OCI-LY1 (cell line): ENCODE data around the gene HRAS.

Experiments
- H2AFZ ChIP-seq: fragments of 200-600 bp; sonication (generic), shearing (Covaris generic); 2 replicates; pipeline ENCODE4 v1.6.0; 2014; ENCODE audit warnings: antibody characterized with exemption, mild to moderate bottlenecking, low read length
- H3F3A ChIP-seq: fragments of 200-600 bp; sonication (generic), shearing (Covaris generic); 2 replicates; pipeline ENCODE4 v1.6.0; 2014; ENCODE audit warnings: mild to moderate bottlenecking, antibody characterized with exemption, low read length, moderate library complexity; ENCODE audit not compliant: insufficient read depth
- H3K27ac ChIP-seq: fragments of 200-600 bp; sonication (generic); 2 replicates; pipeline ENCODE4 v1.5.1; 2014; ENCODE audit warnings: low read length, mixed run types, mild to moderate bottlenecking, low read depth; ENCODE audit not compliant: poor library complexity, severe bottlenecking
- H3K27me3 ChIP-seq: fragments of 200-600 bp; sonication (generic); 2 replicates; pipeline ENCODE4 v1.6.0; 2014; ENCODE audit warnings: antibody characterized with exemption, mild to moderate bottlenecking, low read length, moderate library complexity; ENCODE audit not compliant: insufficient read depth
- H3K36me3 ChIP-seq: fragments of 200-600 bp; sonication (generic); 2 replicates; pipeline ENCODE4 v1.6.1; 2014; ENCODE audit warnings: mild to moderate bottlenecking, antibody characterized with exemption, low read length, moderate library complexity, mixed read lengths; ENCODE audit not compliant: insufficient read depth
- H3K4me1 ChIP-seq: fragments of 200-600 bp; sonication (generic); 2 replicates; pipeline ENCODE4 v1.5.1; 2014; ENCODE audit warnings: mild to moderate bottlenecking, low read length, moderate library complexity; ENCODE audit not compliant: insufficient read depth, severe bottlenecking
- H3K4me2 ChIP-seq: fragments of 200-600 bp; sonication (generic), shearing (Covaris generic); 2 replicates; pipeline ENCODE4 v1.6.1; 2014; ENCODE audit warnings: low read length
- H3K4me3 ChIP-seq: fragments of 200-600 bp; sonication (generic); 2 replicates; pipeline ENCODE4 v1.5.1; 2014; ENCODE audit warnings: low read length, low read depth, mild to moderate bottlenecking, mixed read lengths; ENCODE audit not compliant: poor library complexity, severe bottlenecking
- H3K79me2 ChIP-seq: fragments of 200-600 bp; shearing (Covaris generic); 2 replicates; pipeline ENCODE4 v1.6.1; 2016; ENCODE audit warnings: mixed run types, low read length, mixed read lengths; ENCODE audit not compliant: insufficient read depth
- H3K9ac ChIP-seq: fragments of 200-600 bp; sonication (generic), shearing (Covaris generic); 2 replicates; pipeline ENCODE4 v1.6.1; 2014; ENCODE audit warnings: mild to moderate bottlenecking, low read length, mixed read lengths
- H3K9me2 ChIP-seq: fragments of 200-600 bp; sonication (generic), shearing (Covaris generic); 2 replicates; pipeline ENCODE4 v1.6.1; 2014; ENCODE audit warnings: low read depth, mild to moderate bottlenecking, low read length, mixed read lengths
- H3K9me3 ChIP-seq: fragments of 200-600 bp; shearing (Covaris generic); 2 replicates; pipeline ENCODE4 v1.6.1; 2014; ENCODE audit warnings: low read length, mixed read lengths
- H4K20me1 ChIP-seq: fragments of 200-600 bp; sonication (generic), shearing (Covaris generic); 2 replicates; pipeline ENCODE4 v1.6.0; 2016; ENCODE audit warnings: mild to moderate bottlenecking, low read length; ENCODE audit not compliant: insufficient read depth
- CTCF ChIP-seq: fragments of 200-600 bp; sonication (generic), shearing (Covaris generic); IDR thresholded peaks from 2 replicates; pipeline ENCODE4 v1.5.1; 2017; ENCODE audit warnings: mild to moderate bottlenecking, antibody characterized with exemption, low read length, moderate library complexity, mixed read lengths
- EZH2 ChIP-seq: fragments of 200-600 bp; sonication (generic), shearing (Covaris generic); IDR thresholded peaks from 2 replicates; pipeline ENCODE4 v1.8.0; 2017; ENCODE audit warnings: borderline replicate concordance, mixed run types, mild to moderate bottlenecking, antibody characterized with exemption, low read length, moderate library complexity, mixed read lengths

HRAS gene

DNA sequence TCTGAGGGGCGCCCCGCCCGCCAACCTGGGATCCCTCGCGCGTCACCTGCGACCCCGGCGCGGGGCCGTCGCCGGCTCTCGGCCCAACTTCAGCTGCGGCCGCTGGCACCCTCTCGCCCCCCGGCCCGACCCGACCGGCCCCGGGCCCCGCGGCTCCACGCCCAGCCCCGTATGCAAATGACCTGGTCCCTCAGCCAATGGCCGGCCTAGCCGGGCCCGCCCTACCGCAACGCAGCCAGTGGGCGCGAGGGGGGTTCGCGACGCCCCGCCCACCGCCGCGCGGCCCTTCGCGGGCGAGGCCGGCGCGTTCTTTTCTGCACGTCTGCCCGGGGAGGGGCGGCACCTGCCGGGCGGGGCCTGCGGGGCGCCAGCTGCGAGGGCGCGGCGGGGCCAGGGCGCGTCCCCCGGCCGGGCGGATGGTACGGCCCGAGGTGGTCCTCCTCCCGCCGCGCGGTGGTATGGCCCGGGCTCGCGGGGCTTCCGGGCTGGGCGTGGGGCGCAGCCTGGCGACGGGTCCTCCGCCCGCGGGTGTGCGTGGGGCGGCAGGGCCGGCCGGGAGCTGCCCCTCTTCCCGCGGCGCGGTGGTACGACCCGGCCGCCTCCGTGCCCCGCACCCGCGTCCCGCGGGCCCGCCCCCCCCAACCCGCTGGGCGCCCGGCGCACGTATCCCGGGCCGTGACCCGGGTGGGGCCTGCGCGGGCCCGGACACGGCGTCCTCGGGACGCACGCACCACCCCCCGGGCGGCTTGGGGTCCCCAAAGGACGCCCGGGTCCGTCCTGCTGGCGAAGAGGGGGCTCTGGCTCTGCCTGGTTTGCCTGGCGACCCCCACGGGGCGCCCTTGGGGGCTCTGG is 33.2 kb upstream of the HRAS start:
- H3K9me2 ChIP-seq, result no peaks in the 10 kb centered on the region

DNA sequence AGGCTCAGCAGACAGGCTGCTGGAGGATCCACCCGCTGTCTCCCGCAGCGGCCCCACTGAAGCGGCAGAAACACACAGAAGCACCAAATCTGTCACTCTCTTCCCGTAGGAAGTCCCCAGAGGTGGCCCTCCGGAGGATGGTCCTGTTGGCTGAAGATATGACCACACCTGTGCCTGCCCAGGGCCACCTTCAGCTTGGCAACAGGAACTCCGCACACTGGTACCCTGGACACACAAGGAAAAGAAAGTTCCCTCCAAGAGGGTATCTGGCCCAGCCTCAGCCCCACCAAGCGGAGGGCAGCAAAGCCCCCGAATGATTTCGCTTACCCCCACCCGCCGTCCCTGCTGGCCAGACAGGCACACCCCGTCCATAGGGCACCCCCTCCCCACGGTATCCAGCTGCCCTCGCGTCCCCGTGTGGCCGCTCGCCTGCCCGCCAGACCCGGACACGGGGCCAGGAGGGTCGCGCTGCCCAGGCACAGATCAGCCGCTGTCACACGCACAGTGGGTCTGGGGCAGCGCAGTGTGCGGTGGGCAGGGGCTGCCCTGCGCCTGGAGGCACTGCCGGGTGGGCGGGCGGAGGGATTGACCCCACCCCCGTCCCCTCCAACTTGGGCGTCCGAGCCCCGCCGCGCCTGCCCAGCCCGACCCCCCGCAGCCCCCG is 32.4 kb upstream of the HRAS start:
- Histone ChIP-seq H2AFZ (no peak overlapping the region), H3K27me3 (peaks cover 5% of the 10 kb centered on the region; the same call in 1 of the 2 replicates), H3K36me3 (no peaks in the 10 kb centered on the region; the same call in 1 of the 2 replicates), H3K27ac (no peak overlapping the region), H3K9me3 (no peaks in the 10 kb centered on the region), H3K79me2 (no peaks in the 10 kb centered on the region), H3F3A (no peaks in the 10 kb centered on the region), H3K4me2 (peak overlapping the region; percentile 88), H3K4me1 (peaks cover 25% of the 10 kb centered on the region), H3K9me2 (no peaks in the 10 kb centered on the region), H3K9ac (peak overlapping the region; percentile 79), H3K4me3 (peak overlapping the region; percentile 74), H4K20me1 (no peaks in the 10 kb centered on the region)
- no peak for TF ChIP-seq EZH2
- TF ChIP-seq CTCF, result no peak

More for the DNA sequence above, 33.2 kb upstream of the HRAS start:
- Histone ChIP-seq H3K36me3 (no peaks in the 10 kb centered on the region; the same call in 1 of the 2 replicates), H3K9ac (peak overlapping the region; percentile 97), H3K27ac (no peak overlapping the region), H3K4me1 (peaks cover 25% of the 10 kb centered on the region), H3K79me2 (no peaks in the 10 kb centered on the region), H3K27me3 (peaks cover 5% of the 10 kb centered on the region; the same call in 1 of the 2 replicates), H3K4me2 (peak overlapping the region; percentile 100), H3K4me3 (peak overlapping the region; percentile 85), H4K20me1 (no peaks in the 10 kb centered on the region), H2AFZ (no peak overlapping the region), H3F3A (no peaks in the 10 kb centered on the region), H3K9me3 (no peaks in the 10 kb centered on the region)
- TF ChIP-seq EZH2 (no peak), CTCF (no peak)

GRCh38 chr11:567011-567628 is 31.7 kb upstream of the HRAS start:
- H3K79me2 ChIP-seq, result no peaks in the 10 kb centered on the region
- H3K4me2 ChIP-seq, result peak overlapping the region; percentile 88
- H3K4me1 ChIP-seq, result peaks cover 25% of the 10 kb centered on the region
- no peak overlapping the region for H2AFZ ChIP-seq
- H4K20me1 ChIP-seq, result no peaks in the 10 kb centered on the region
- no peaks in the 10 kb centered on the region for H3F3A ChIP-seq
- H3K4me3 ChIP-seq, result peak overlapping the region; percentile 74
- H3K27me3 ChIP-seq, result peaks cover 5% of the 10 kb centered on the region; the same call in 1 of the 2 replicates
- H3K36me3 ChIP-seq, result no peaks in the 10 kb centered on the region; the same call in 1 of the 2 replicates
- TF ChIP-seq EZH2 (no peak), CTCF (no peak)
- H3K9me2 ChIP-seq, result no peaks in the 10 kb centered on the region
- H3K27ac ChIP-seq, result no peak overlapping the region
- H3K9me3 ChIP-seq, result no peaks in the 10 kb centered on the region
- peak overlapping the region; percentile 79; the same call in 1 of the 2 replicates for H3K9ac ChIP-seq
